ENCODE measurements around the gene MAML2.

The MAML2 gene

GRCh38 chr11:96342961-96343711, at the start of gene MAML2:
Gene MAML2, minus strand, starts transcription at chr11:96343195. Its CDS starts 1,300 bp downstream, at chr11:96341895.
- peak; percentile 91 for DNase-seq

- DNase-seq: no peak
These were observed 48.8 kb upstream of the MAML2 start for GRCh38 chr11:96391698-96392307.

DNA sequence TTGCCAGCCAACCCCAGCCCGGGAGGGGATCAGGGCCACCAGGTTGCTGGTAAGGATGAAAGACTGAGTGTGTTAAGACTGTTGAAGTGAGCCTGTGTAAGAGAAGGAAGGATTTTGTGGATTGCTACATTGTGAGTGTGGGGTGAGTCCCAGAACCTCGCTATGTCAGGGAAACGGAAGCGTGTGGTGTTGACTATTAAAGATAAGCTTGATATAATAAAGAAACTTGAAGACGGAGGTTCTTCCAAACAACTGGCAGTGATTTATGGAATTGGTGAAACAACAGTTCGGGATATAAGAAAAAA, 47.4 kb upstream of the MAML2 start:
- DNase-seq: no peak

DNA sequence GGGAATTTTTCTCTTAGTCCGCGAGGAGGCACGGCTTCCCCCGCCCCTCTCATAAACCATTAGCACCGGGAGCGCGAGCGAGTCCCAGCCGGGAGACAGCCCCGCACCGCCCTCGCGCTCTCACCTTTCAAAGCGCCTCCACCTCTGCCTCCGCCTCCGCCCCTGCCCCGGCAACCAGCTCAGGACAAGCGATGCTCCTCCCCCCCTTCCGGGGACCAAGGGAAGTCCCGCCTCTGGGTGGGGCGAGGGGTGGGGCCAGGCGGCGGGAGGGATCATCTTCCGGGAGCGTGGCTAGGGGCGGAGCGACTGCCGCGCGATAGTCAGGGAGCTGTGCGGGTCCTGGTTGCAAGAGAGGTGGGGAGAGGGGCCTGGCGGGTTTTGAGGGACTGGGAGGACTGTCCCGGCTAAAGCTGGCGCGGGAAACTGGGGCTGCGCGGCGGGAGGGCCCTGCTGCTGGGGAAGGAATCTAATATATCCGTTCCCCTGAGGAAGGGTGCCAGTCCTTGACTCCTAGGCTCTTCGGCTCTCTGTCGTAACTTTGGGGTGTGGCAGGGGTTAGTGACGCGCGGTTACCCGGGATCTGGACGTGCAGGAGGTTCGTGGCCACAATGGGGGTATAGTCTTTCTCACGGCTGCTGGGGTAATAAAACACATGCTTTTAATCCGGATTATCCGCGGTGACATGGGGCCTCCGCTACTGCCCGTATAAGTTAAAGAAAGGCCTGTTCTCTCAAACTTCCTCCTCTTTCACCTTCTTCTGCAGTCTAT, 46.9 kb upstream of the MAML2 start, which contains the start of the genes CCDC82 and JRKL:
TSS of gene CCDC82 (minus strand) at position 193 of the 768 bp plus-strand sequence. CDS start 5,165 bp downstream, outside the sequence.
TSS of gene JRKL (plus strand) at position 294 of the 768 bp plus-strand sequence. CDS start 637 bp downstream, outside the sequence.
- DNase-seq: peak; percentile 93

GRCh38 chr11:96388891-96389719, 46.1 kb upstream of the MAML2 start:
- DNase-seq: no peak

GRCh38 chr11:96385187-96385586, 42.2 kb upstream of the MAML2 start:
- DNase-seq: no peak

DNA sequence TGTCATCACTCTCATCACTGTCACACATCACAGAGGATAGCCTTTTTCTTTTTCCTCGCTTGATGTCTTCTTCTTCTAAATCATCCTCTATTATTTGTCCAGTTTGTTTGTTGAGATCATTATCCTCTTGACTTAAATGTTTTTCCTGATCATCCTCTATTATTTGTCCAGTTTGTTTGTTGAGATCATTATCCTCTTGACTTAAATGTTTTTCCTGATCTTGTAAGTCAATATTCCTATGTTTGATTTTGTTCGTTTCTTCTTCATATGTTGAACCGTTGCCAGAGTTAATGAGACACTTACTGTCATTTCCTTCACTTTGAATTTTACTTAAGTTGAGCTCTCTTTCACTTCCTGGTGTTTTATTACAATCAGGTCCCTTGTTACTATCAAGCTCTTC, 41.2 kb upstream of the MAML2 start:
- peak; percentile 18 for DNase-seq

DNA sequence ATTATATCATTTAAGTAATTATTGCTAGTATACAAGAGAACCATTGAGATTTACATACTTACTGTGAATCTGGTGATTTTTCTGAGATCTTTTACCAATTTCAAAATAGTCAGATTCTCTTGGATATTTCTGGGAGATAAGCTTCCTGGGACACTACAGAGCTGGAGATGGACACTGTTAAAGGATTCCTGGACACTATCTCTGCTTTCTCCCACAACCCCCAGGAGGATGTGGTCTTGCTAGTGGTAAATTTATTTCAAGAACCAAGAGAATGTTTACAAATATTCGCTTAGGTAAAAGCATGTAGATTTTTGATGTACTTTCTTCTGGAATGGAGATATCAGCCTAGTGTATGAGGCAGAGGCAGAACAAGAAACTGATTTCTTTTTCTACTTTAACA, 33.8 kb upstream of the MAML2 start:
- DNase-seq: no peak

GRCh38 chr11:96373826-96374225, 30.8 kb upstream of the MAML2 start:
- no peak for DNase-seq

DNA sequence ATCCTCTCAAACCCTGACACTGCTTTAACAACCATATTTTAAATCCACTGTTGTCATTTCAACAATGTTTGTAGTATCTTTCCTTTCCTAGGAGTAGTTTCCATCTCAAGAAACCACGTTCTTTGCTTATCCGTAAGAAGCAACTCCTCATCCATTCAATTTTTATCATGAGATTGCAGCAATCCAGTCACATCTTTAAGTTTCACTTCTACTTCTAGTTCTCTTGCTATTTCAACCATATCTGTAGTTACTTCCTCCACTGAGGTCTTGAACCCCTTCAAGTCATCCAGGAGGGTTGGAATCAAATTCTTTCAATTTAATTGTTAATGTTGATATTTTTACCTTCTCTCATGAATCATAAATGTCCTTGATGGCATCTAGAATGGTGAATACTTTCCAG, 24.3 kb upstream of the MAML2 start:
- DNase-seq: no peak

- DNase-seq: no peak
These were observed 23.0 kb upstream of the MAML2 start for GRCh38 chr11:96366024-96366423.

DNA sequence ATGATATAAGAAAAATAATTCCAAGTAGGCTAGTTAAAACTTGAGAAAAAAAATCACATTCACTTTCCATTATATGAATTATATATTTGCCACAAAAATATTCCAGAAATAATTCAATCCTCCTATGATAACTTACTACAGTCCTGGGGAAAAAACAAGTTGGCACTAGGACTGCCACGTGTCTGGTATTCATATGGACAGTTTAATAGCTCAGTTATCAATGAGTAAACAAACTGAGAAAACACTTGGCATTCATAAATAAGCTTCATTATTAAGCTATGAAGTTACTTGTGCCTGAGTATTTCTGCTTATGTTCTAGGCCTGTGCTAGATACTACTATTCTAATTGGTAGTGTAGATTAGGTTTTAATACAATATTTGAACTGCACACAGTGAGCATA, 22.5 kb upstream of the MAML2 start:
- no peak for DNase-seq

- DNase-seq: no peak
These were observed 18.8 kb upstream of the MAML2 start for GRCh38 chr11:96361778-96362177.

GRCh38 chr11:96358321-96358720, 15.3 kb upstream of the MAML2 start:
- no peak for DNase-seq

DNA sequence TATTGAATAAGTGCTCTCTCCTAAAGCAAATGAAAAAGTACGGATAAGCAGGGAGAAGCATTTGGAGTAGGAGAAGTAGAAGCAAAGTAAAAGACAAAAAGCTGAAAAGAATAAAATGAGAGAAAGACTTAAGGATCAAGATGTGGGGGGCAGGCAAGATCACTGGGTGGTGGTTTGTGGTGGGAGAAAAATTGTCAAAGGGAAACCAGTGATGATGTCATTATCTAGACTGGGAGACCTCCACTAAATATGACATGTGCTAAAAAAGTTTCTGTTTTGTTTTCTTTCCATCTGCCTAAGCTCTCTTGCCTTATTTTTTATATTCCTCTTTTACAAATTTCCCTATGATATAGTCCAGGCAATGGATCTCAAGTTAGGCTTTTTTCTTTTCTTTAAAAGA, 14.8 kb upstream of the MAML2 start:
- no peak for DNase-seq

- DNase-seq: no peak
These were observed 13.9 kb upstream of the MAML2 start for GRCh38 chr11:96356848-96357247.

- DNase-seq: no peak
These were observed 708 bp downstream of the MAML2 start for GRCh38 chr11:96342014-96342960.

DNA sequence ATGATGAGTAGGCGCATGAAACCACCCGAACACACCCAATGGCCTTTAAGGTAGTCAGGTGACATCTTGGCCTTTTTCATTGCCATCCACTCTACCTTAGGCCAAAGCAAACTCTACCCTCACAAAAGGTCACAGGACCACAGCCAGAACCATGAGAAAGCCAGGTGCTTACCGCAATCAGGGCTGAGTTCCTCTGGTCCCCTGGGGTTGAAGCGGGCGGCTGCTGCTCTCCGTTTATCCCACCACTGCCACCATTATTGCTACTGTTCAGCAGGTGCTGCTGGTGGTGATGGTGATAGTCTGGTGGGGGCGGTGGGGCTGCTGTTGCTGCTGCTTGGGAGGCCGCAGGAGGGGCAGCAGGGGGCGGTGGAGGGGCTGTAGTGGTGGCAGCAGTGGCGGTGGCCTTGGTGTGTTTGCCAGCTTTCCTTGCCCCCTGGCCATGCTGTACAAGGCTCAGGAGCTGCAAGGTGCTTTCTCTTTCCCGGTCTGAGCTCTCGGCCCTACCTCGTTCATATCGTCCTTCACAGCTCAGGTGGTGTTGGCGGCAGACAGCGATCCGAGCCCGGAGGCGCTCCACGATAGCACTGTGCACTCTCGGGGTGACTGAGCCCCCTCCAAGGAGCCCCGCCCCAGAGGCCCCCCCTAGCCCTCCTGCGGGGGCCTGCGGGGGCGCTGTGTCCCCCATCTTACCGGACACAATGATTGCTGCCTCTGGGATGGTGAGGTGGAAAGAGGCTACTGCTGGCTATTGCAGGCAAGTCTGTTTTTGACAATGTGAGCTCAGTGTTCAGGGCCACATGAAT, 1.6 kb downstream of the MAML2 start:
- DNase-seq: no peak

- no peak for DNase-seq
These were observed 2.5 kb downstream of the MAML2 start for GRCh38 chr11:96340555-96340885.

DNA sequence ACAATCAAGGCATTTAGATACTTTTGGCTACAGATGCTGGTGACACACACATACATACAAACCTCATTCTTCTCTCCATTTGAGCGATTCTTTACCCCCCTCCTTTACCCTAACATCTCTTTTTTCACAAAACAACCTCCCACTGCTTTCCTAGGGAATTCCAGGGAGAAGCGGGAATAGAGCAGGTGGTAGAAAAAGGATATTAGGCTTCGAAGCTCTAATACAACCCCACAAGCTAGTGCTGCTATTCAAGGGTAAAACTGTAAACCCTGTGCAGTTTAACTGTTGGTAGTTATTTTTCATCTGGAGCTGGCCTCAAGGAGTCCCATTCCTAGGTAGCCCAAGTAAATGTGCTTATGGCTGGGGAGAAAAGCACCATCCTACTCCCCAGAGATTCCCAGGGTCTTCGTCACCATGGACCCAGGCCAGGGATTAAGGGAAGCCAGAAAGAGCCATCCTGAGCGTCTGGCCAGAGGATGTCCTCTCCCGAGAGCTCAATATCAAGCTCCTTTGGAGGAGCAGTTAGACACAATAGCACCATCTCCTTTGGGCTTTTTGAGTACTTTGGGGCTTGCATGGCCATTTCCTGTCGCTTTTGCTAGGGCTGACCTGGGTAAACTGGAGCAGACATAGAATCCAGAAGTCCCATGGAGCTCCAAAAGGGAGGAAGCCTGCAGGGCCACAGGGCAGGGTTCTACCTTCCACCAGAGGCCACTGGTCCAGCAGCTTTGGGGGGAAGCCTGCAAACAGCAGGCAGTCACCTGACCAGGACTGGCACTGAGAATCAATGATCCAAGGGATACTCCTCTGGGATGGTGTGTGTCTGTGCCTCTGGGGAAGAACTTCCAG, 3.1 kb downstream of the MAML2 start:
- DNase-seq: no peak

All from NCI-H1436 (cell line).